GM18526 (cell line): ENCODE results near the gene STAP2.

Experiments
- POLR2A ChIP-seq: IDR thresholded peaks from 3 replicates; pipeline ENCODE4 v1.6.1; 2011; ENCODE audit not compliant: insufficient read length; ENCODE audit errors: extremely low read depth

STAP2 gene

DNA sequence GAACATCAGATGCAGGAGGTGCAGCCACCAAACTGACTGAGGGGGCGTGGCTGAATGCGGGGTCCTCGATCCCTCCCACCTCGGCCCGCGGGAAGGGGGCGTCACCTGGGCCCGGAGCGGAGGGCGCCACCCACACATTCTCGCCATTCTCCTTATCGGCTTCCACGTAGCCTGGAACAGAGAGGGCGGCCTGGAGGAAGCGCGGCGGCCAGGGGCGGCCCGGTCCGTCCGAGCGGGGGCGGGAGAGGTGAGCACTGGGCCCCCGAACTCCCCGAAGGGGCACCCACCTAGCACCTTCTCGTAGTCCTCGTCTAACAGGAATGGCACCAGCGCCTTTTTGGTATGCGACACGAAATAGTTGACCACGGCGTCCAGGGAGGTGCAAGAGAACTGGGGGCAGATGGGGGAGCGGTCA, 11.8 kb downstream of the STAP2 start:
- no peak for TF ChIP-seq POLR2A

DNA sequence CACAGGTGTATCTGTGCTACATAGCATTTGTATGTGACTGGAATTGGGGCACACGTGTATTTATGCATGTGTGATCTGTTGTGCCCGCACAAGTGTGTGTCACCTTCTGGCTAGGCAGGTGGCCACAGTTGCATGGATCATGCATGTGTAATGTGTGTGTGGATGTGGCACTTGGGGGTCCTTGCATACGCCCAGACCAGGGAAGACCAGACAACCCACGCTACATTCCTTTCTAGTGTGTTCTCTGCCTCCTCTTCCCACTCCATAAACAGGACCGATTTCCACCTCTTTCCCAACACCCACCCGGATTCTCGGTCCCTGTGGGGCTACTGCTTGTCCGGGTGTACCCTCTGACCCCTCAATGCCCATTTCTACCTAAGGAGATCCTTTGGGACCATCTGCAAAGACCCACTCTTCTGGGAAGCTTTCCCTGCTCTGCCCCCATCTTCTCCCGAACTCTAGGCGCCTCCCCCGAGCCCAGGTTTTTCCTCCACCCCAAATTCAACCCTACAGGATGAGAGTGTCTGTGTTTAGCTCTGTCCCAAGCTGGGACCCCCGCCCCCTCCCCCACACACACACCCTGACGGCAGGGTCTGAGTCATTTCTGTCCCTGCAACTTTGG, 12.3 kb downstream of the STAP2 start:
- TF ChIP-seq POLR2A: no peak

DNA sequence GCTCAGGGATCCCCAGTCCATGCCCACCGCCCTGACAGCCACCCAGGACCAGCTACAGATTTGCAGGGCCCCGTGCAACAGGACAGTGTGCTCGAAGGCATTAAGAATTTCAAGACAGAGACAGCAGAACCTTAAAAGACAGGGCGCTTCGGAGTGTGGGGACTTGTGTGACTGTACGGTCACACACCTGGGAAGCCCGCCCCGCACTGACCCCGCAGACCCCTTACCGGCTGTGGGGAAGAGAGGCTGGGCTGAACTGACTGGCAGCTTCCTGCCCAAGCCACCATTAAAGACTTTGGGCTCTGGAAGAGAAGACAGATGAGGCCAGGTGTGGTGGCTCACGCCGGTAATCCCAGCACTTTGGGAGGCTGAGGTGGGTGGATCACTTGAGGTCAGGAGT, 14.4 kb downstream of the STAP2 start:
- no peak for TF ChIP-seq POLR2A

DNA sequence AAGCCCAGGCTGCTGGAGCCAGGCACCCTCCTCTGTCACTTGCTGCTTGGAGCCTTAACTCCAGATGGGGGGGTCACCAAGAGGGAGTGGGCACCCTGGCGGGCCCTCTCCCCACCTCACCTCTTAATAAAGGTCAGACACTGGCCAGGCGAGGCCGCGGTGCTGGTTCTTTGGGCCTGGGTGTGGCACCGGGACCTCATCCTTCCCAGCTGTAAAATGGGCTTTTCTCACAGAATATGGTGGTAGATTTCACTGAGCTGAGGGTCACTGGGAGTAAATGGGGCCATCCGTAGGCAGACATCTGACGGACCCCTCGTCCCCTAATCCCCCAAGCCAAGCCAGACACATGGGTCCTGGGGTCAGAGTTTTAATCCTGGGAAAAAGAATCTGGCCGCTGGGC, 14.9 kb downstream of the STAP2 start:
- TF ChIP-seq POLR2A: no peak

DNA sequence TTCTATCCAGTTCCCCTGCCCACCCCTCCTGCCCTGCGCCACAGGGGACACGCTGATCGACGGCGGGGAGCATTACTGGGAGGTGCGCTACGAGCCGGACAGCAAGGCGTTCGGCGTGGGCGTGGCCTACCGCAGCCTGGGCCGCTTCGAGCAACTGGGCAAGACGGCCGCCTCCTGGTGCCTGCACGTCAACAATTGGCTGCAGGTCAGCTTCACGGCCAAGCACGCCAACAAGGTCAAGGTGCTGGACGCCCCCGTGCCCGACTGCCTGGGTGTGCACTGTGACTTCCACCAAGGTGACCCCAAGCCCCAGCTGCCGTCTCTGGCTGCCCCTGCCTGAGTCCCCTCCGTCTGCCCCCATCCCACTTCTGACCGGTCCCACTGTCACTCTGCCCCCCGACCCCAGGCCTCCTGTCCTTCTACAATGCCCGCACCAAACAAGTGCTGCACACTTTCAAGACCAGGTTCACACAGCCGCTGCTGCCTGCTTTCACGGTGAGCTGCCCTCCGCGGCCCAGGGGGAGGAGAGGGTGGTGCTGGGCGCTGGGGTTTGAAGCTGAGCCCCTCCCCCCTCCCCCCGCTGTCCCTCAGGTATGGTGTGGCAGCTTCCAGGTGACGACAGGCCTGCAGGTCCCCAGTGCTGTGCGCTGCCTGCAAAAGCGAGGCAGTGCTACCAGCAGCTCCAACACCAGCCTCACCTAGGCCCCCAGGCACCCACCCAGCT, 15.5 kb downstream of the STAP2 start:
- TF ChIP-seq POLR2A: no peak

DNA sequence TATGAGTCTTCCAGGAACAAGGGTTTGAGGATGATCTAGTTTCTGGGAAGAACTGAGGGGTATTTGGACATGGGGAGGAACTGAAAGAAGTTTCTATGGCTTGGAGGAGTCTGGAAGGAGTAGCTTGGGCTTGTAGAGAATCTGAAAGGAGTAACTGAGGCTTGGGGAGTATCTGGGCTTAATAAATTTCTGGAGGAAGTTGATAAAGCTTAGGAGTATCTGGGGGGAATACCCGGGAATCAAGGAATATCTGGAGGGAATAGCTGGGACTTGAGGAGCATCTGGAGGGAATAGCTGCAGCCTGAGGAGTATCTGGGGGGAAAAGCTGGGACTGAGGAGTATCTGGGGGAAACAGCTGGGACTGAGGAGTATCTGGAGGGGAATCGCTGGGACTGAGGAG, 18.2 kb downstream of the STAP2 start:
- TF ChIP-seq POLR2A: no peak

DNA sequence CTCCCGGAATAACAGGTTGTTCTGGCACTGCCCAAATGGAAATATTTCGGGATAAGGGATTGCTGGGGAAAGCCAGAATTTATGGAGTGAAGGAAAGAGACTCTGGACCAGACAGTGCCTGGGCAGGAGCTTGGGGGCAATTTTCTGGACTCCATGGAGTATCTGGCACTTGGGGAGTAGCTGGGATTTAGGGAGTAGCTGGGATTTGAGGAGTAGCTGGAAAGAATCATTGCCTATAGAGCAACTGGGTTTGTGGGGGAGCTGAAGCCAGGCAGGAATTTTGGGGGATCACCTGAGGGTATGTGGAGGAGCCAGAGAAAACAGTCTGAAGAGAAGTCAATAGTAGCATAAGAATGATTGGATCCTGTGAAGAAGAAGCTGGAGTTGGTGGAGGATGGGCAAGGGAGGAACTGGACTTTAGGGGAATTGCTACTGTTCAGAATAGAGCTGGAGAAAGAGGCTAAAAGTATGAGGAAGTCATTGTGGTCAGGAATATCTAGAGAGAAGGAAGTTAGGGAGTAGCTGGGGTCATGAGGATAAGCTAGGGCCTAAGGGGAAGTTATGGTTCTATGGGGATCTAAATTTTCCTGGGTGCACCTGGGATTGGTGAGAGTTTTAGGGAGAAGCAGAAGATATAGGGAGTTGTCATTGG, 19.4 kb downstream of the STAP2 start:
- no peak for TF ChIP-seq POLR2A

DNA sequence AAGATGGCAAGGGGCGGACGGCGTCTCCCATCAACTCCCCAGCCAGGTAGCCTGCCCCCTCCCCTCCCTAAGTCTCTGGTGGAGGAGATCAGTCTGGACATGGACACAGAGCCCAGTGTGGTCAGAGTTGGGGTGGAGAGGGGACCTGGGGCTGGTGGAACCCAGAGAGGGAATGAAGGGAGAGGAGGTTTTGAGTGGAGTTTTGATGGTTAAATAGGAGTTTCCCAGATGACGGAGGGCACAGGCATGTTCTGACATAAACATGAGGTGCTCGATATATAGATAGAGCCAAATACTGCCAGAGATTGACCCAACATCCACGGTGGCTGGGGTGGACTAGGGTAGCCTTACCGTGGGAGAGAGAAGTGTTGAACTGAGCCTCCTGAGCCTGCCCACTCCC, 20.2 kb downstream of the STAP2 start:
- TF ChIP-seq POLR2A: no peak

DNA sequence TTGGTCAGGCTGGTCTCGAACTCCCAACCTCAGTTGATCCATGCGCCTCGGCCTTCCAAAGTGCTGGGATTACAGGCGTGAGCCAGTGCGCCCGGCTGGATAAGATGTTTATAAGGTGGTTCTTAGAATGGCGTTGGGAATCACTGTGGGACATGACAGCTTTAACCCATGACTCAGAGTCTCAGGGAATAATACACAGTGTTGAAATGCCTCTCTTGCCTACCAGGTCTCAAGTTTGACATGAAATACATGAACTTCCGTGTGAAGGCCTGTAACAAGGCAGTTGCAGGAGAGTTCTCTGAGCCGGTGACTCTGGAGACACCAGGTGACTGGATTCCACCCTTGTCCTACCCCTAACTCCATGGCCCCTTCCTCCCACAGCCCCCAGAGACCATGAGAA, 21.7 kb downstream of the STAP2 start:
- TF ChIP-seq POLR2A: no peak

DNA sequence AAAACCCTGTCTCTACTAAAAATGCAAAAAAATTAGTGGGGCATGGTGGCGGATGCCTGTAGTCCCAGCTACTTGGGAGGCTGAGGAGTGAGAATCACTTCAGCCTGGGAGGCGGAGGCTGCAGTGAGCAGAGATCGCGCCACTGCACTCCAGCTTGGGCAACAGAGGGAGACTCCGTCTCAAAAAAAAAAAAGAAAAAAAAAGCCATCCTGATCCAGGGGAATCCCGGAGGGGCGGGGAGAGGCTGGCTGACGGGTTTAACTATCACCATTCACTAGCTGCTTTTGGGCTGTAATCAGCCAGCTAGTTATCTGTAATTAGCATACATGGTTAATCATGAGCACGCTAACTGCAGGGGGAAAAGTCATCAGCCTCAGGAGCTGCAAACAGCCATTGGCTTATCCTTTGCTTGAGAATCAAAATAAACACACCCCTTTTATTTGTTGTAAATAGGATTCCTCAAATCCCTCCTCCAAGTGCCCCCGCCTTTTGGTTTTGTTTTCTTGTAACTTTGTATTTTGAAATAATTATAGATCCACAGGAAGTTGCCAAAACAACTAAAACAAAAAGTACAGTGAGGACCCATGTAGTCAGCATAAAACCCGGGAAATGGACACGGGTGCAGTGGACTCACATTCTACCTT, 24.7 kb downstream of the STAP2 start:
- TF ChIP-seq POLR2A: no peak

DNA sequence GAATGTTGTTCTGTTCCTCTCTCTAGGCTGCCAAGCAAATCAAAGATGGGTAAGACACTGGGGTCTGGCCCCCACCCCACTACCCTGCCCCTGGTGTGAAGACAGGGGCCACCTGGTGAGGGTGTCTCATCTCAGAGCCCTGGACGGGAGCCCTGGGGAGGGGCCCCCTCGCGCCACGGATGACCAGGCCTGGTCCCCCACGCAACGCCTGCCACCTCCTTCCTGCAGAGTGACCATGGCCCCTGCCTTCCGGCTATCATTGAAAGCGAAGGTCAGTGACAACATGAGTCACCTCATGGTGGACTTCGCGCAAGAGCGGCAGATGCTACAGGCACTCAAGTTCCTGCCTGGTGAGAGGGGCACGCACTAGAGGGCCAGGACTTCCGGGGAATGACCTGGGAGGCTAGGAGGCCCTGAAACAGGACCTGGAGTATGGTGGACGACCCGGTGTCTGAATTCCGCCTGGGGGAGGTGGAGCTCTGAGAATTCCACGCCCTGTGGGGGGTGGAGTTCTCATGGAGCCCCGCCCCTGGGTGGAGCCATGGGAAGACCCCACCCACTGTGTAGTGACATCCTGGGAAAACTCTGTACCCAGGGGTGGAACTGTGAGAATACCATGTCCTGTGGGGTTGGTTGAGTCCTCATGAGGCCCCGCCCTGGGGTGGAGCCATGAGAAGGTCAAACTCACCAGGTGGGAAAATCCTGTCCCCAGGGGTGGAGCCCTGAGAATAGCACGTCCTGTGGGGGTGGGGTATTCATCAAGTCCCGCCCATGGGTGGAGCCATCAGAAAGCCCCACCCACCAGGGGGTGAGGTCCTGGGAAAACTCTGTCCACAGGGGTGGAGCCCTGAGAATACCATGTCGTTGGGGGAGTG, 28.1 kb downstream of the STAP2 start:
- no peak for TF ChIP-seq POLR2A

DNA sequence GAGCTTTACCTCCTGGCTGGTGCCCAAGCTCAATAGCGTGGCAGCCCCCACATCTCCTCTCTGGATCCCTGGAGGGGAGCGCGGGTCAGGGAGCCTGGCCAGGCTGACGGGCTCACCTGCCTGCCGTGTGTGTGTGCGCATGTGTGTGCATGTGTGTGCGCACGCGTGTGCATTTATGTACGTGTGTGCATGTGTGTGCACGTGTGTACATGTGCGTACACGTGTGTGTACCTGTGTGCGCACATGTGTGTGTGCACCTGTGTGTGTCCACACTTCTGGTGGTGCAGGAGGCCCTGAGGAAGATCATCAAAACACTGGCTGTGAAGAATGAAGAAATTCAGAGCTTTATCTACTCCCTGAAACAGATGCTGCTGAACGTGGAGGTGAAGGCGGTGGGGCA, 33.0 kb downstream of the STAP2 start:
- TF ChIP-seq POLR2A: no peak

DNA sequence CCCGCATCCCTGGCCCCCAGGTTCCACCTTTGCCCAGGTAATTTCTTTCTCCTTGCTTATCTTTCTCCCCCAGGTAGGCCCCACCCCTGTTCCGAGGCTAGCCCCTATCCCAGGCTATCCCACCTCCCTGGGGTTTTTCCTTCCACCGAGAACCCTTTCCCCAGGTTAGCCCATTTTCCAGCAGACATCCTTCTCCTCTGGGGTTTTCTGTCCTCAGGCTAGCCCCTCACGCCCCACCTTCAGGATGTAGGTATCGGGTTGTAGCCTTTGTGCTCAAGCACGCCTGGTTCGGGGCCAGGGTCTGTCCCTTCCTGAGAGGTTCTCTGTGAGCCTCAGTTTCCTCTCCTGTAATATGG, 33.4 kb downstream of the STAP2 start:
- no peak for TF ChIP-seq POLR2A

DNA sequence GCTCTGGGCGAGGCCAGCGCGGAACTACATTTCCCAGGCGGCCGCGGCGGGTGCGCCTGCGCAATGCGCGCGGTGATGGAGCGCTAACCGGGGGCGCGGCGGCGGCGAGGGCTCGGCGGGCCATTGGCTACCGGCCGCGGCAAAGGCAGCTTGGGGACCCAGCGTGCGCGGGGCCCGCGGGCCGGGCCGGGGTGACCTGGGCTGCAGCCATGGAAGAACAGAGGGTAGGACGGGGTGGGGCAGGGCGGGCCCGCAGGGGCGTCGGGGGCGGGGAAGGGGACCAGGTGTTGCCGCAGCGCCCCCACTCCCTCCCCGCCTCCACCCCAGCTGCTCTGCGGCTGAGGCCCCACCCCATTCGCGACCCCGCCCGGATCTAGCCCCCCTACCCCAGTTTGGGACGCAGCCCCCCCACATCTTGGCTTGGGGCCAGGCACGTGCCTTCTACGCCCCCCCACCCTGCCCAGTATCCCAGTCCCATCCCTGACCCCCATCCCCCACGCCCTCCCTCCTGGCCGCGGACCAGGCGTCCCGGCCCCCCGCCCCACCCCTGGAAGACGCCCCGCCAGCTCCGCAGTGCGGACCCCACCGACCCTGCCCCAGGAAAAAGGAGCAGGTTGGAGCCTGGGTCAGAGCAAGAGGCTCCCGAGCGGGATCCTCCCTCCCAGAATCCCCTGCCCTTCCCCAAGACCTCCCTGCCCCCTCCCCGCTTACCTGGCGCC, 33.9 kb downstream of the STAP2 start, which contains the start of gene FSD1:
Gene FSD1 (plus strand): TSS at position 61 of the 719 bp plus-strand sequence. CDS start 149 bp downstream, at position 210.
- TF ChIP-seq POLR2A: no peak

DNA sequence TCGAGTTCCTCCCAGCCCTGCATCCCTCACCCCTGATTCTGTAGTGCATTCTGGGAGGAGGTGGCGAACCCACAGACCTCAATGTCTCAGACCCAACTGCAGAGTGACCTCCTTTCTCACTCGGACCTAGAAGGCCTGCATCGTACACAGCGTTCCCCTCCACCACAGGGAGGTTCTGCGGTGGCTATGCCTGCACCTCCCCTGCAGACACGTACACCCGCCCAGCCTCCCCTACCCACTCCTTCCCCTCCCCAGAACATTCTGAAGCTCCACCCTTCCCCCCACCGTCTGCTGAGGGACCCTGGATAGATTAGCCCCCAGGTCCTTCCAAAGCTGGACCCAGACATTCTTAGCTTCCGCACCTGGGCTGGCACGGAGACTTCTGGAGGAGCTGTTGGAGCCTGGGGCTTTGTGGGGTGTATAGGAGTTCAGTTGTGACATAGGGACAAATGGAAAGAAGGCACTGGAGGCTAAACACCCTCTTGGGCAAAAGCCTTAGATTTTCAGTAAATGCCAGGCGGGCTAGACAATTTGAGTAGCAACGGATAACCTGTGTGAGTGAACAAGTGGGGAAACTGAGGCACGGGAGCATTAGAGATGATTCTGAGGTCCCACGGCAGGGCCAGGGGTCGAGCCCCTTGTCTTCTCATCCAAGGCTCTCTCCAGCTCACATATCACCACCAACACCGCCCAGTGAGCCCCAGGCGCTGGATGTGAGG, 34.6 kb downstream of the STAP2 start:
- TF ChIP-seq POLR2A: no peak
